ENCODE data around the gene RTN3. TPM values are rescaled to one million over a fixed set of nuclear protein-coding genes. Genes with fewer than 3 reads are reported as not detected.

The RTN3 gene
- total RNA-seq, 4 donors from 2014 or later, result 161 to 221 (median 193) TPM

- Histone ChIP-seq H3K36me3 (peaks cover 4% of the 10 kb centered on the region), H3K9me3 (no peaks in the 10 kb centered on the region), H3K4me3 (peak overlapping the region; percentile 94), H3K4me1 (peaks cover 61% of the 10 kb centered on the region), H3K27ac (no peak overlapping the region), H3K27me3 (no peaks in the 10 kb centered on the region)
- no peak for DNase-seq (ENCODE audit: low spot score in 2 of 2)
- 56% methylated on average over 7 of the region's 7 CpGs for WGBS
- TF ChIP-seq POLR2A (IDR thresholded peaks at IDR 0.05) (no peak), EP300 (IDR thresholded peaks at IDR 0.05) (no peak), CTCF (IDR thresholded peaks at IDR 0.05) (no peak), POLR2AphosphoS5 (IDR thresholded peaks at IDR 0.05) (no peak)
These were observed 85.4 kb downstream of the RTN3 start for GRCh38 chr11:63766531-63767235.

- H3K27ac ChIP-seq, result peak overlapping the region; percentile 83
- TF ChIP-seq POLR2A (IDR thresholded peaks at IDR 0.05) (no peak), EP300 (IDR thresholded peaks at IDR 0.05) (no peak), CTCF (IDR thresholded peaks at IDR 0.05) (no peak), POLR2AphosphoS5 (IDR thresholded peaks at IDR 0.05) (no peak)
- H3K27me3 ChIP-seq, result no peaks in the 10 kb centered on the region
- no peaks in the 10 kb centered on the region for H3K9me3 ChIP-seq
- peak overlapping the region; percentile 94 for H3K4me3 ChIP-seq
- peaks cover 60% of the 10 kb centered on the region for H3K4me1 ChIP-seq
- no peak for DNase-seq (ENCODE audit: low spot score in 2 of 2)
- peaks cover 4% of the 10 kb centered on the region for H3K36me3 ChIP-seq
- WGBS, result 13% methylated on average over 4 of the region's 4 CpGs
These were observed 85.9 kb downstream of the RTN3 start for GRCh38 chr11:63767267-63767564.

- TF ChIP-seq EP300 (IDR thresholded peaks at IDR 0.05) (no peak), CTCF (IDR thresholded peaks at IDR 0.05) (no peak), POLR2A (IDR thresholded peaks at IDR 0.05) (no peak)
- WGBS, result under 1% methylated on average over 31 of the region's 34 CpGs
- Histone ChIP-seq H3K4me3 (peak overlapping the region; percentile 94), H3K36me3 (peaks cover 4% of the 10 kb centered on the region), H3K4me1 (peaks cover 55% of the 10 kb centered on the region), H3K27me3 (no peaks in the 10 kb centered on the region), H3K9me3 (no peaks in the 10 kb centered on the region), H3K27ac (peak overlapping the region; percentile 83)
- peak in 1 of 2 donors; percentile 80 for DNase-seq (ENCODE audit: low spot score in 2 of 2)
These were observed 86.4 kb downstream of the RTN3 start for GRCh38 chr11:63767565-63768236.

GRCh38 chr11:63768237-63769041, 87.1 kb downstream of the RTN3 start, which contains the start of gene ZFTA:
Gene ZFTA (minus strand): TSS chr11:63768775. CDS start chr11:63768622, 153 bp downstream.
- Histone ChIP-seq H3K9me3 (no peaks in the 10 kb centered on the region), H3K27ac (peak within 1 kb of the TSS; percentile 83), H3K27me3 (no peaks in the 10 kb centered on the region), H3K36me3 (peaks cover 4% of the 10 kb centered on the region), H3K4me3 (peak within 1 kb of the TSS; percentile 94), H3K4me1 (peaks cover 47% of the 10 kb centered on the region)
- no CpG with 5 or more reads among the region's 113 CpGs for WGBS
- peak in 1 of 2 donors; percentile 79 for DNase-seq (ENCODE audit: low spot score in 2 of 2)
- TF ChIP-seq CTCF (IDR thresholded peaks at IDR 0.05) (peak; percentile 84 to 88), POLR2AphosphoS5 (IDR thresholded peaks at IDR 0.05) (no peak)
